HG02759 (cell line): ENCODE measurements around the gene OCIAD1.
"Not testable (repeated sequence)": the region's sequence is repeated elsewhere in the genome, so short reads cannot be mapped to it uniquely, and the experiment has no call there.

ENCODE experiments used
- ATAC-seq: cut with Tn5 transposase; IDR thresholded peaks from one replicate; pipeline ENCODE4 v1.9.1; 2021; ENCODE audit warnings: mild to moderate bottlenecking, moderate library complexity; ENCODE audit not compliant: unreplicated experiment

OCIAD1 gene

GRCh38 chr4:48889750-48890149 is 58.9 kb downstream of the OCIAD1 start:
- ATAC-seq: not testable (repeated sequence)

GRCh38 chr4:48891028-48891619 is 60.2 kb downstream of the OCIAD1 start:
- no peak for ATAC-seq

GRCh38 chr4:48896845-48897244 is 66.0 kb downstream of the OCIAD1 start:
- no peak for ATAC-seq

DNA sequence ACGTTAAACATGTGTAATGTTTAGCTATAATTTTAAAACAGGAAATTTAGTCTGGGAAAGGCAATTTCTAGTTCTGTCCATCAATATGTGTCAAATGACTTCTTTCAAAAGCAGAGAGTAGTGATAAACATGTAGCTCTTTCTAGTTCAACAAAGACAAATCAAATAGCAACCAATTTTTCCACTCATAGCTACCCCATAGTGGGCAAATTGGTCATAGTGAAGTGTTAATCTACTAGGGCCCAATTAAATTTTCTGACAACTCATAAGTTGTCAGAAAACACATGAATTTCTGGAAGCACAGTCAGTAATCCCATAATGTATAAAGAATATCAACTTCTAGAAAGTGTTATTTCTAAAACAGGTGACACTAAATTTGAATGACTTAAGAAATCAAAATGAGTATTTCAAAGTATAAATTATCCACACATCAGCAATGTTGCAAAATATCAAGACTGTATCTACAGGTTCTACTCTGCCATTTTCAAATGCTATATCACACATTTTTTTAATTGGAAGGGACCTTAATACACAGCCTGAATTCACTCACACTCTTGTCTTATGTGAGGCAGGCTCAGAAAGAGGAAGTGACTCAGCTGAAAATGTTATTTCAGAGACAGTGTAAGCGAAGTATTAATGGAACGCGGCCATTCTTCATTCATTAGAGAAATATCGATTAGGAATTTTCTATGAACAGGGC is 68.0 kb downstream of the OCIAD1 start:
- peak; percentile 74 for ATAC-seq

GRCh38 chr4:48899432-48899749 is 68.5 kb downstream of the OCIAD1 start:
- ATAC-seq: no peak

DNA sequence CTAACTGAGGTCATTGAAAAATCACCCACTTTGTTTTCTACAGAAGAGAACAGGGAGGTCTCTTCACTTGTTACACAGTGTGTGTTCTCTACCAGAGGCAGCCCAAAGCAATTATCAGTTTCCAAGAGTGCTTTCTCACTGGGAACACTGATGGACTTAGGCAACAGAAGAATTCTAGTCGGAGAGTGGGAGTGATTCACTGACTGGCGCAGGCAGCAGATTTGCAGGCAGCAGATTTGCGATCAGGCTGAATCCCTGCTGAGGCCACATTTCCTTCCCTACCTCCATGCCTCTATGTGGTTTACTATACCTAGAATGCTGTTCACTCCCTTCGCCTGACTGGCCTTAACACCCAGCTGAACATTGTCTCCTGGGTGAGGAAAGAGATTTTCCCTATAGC is 69.1 kb downstream of the OCIAD1 start:
- no peak for ATAC-seq

DNA sequence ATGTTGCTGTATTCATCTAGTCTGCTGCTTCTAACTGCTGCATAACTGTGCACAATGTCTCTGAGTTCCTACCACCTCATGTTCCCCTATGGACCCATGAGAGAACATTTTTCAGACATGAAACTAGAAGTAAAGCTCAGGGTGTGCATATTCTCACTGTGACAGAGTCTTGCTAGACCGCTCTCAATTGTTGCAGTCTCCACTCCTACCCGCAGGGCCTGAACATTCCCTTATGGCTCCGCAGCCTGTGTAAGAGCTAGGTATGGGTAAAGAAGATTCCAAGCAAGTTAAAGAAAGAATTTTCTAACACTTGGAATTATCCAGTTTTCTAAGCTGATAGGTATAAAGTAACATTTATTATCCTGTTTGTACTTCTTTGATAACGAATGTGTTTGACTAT is 70.3 kb downstream of the OCIAD1 start:
- ATAC-seq: no peak

- ATAC-seq: no peak
Measured at GRCh38 chr4:48902266-48902665, 71.4 kb downstream of the OCIAD1 start.

GRCh38 chr4:48904101-48904500 is 73.2 kb downstream of the OCIAD1 start:
- ATAC-seq: no peak

DNA sequence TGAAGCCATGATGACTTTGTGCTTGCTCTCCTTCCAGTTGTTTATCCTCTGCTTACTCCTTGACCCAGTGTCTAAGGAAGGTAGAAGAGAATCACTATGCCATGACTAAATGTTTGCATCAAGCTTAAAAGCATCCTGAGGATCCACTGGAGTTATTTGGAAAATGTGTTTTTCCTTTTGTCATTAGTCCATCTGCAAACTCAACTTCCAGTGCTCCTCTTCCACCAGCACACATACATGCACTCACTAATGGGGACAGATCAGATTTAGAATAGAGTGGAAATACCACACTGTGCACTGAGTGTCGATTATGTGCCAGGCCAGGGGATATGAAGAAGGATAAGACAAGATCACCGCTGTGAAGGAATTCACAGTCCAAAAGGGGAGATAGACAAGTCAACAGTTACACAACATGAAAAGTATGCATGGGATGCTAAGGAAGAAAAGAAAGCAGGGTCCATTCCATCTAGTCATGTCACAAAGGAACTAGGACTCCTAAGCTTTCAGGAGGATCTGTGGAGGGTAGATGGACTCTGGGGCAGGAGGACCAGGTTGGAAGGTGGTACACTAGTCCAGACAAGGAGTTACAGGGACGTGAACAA is 73.8 kb downstream of the OCIAD1 start:
- ATAC-seq: no peak

DNA sequence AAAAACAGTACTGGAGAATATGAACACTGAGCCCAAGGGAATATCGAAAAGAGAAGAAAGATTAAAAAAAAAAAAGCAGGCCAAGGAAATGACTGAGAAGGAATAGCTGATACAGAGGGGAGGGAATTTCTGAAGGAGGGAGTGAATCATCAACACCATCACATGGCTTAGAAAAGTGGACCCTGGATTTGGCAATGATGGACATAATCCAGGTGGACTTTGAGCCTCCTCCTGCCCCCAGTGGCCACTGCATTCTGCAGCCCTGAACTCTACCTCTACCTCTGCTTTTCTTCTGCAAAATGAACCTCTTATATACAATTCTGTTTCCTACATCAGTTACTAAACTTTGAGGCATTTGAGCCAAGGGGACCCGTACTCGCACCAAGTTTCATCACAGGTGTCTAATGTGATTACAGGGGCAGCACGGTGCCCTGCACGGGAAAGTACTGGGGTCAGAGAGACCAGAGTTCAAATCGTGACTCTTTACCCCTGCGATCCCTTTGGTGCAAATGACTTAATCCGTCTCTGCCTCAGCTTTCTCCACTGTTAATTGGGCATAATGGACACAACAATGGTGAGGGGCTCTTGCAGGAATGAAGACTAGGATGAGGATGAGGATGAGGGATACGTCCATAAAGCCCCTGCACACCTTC is 74.6 kb downstream of the OCIAD1 start:
- no peak for ATAC-seq

- peak; percentile 97 for ATAC-seq
Measured at GRCh38 chr4:48906206-48907173, 75.6 kb downstream of the OCIAD1 start, which contains the start of gene OCIAD2. Gene OCIAD2, minus strand, starts transcription at chr4:48906774. Its CDS starts 2,225 bp downstream, at chr4:48904549.

GRCh38 chr4:48907706-48908477 is 77.0 kb downstream of the OCIAD1 start:
- ATAC-seq: no peak

- ATAC-seq: no peak
Measured at GRCh38 chr4:48908687-48909086, 77.8 kb downstream of the OCIAD1 start.

- ATAC-seq: no peak
Measured at GRCh38 chr4:48909697-48910096, 78.8 kb downstream of the OCIAD1 start.

DNA sequence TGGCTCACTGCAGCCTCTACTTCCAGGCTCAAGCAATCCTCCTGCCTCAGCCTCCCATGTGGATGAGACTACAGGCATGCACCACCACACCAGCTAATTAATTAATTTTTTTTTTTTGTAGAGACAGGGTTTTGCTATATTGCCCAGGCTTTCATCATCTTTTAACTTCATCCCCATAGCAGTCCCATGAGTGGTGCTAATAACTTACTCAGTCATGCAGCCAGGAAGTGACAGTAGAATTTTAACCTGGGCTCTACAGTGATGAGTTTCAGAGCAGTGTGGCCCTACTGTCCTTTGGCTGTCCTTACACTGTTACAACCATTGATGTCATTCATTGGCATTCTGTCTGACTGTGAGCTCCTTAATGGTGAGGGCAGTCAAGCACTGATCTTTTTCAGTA is 79.6 kb downstream of the OCIAD1 start:
- no peak for ATAC-seq
